ENCODE data around the gene PEX1.
A peak's percentile ranks its signal among the peaks of the same experiment; 100 is the strongest.
"Not testable (repeated sequence)": the region's sequence is repeated elsewhere in the genome, so short reads cannot be mapped to it uniquely, and the experiment has no call there.

Gene PEX1

DNA sequence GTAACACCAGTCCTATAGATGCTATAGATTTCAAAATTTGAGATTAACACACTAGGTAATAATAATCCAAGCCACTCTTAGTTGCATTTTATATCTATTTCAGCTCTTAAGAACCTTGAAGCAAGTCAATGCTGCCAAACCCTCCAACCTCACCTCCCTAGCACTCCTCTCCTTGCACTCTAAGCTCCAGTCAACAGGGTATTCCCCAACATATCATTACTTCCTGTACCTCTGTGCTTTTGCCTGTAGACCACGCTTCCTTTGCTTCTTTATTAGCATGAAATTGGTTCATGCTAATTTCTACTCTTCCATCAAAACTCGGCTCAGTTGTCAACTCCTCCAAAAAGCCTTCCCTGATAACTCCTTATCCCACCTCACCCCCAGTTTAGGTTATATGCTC, 24.6 kb downstream of the PEX1 start:
- no peak for DNase-seq

DNA sequence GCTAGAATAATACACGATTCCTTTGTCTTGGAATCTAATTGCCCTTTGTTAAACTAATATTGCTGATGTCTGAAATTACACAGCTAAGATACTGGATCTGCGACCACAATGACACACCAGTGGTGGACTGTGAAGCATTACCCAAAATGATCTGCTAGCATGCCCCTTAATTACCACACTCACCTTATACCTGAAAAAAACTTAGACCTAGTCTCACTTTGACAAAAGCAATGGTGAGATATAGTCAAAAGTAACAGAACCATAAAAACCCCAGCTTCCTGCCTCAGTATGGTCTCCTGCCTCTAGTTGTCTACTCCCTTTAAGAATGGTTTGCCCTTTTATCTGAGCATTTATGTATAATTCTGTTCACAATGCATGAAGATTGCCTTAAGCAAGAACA, 29.8 kb downstream of the PEX1 start:
- no peak for DNase-seq

DNA sequence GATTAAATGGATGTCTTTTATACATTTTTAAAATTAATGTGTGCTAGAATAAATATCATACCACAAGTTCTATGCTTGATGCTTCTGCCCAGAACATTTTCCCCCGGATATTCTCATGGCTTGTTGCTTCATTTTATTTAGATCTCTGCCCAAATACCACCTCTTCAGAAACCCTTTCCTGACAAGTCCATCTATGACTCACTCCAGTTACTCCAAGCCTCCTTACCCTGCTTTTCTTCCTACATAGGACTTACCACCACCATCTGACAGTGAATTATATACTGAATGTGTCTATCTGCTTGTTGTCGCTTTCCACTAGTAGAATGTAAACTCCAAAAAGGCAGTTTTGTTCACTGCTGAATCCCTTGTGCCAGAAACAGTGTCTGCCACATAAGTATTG, 31.4 kb downstream of the PEX1 start:
- DNase-seq, result no peak

DNA sequence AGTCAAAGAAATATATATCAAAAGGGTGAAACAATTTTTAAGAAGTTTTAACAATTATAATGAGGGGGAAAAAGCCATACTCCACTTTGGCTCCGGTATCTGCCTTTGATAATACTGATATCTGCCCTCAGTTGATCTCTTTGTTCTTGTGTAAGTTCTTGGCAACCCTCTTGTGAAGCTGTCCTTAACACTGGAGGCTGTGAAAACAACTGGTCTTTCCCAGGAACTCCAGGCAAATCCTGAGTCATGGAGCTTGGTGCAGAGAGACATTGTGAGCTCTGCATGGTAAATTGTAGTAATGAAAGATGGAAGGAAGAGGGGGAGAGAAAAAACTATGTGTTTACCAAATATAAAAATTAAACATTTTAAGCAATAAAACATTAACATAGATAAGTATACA, 38.7 kb downstream of the PEX1 start:
- no peak for DNase-seq

DNA sequence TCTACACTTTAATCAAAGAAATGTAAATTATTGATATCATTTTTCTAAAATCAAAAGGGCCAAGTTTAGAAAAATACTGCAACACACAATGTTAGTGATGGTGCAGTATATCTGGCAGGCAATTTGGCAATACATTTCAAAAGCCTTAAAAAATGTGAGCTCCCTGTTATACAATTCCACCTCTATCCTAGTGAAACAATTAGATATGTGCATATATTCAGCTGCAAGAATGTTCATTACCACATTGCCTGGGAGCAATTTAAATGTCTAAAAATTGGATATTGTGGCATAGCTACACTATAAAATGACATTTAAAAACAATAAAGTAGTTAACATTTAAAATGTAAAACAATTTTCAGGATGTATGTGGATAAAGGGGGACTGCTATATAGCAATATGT, 40.5 kb downstream of the PEX1 start:
- DNase-seq, result no peak

GRCh38 chr7:92485974-92486373, 42.3 kb downstream of the PEX1 start:
- DNase-seq, result no peak

DNA sequence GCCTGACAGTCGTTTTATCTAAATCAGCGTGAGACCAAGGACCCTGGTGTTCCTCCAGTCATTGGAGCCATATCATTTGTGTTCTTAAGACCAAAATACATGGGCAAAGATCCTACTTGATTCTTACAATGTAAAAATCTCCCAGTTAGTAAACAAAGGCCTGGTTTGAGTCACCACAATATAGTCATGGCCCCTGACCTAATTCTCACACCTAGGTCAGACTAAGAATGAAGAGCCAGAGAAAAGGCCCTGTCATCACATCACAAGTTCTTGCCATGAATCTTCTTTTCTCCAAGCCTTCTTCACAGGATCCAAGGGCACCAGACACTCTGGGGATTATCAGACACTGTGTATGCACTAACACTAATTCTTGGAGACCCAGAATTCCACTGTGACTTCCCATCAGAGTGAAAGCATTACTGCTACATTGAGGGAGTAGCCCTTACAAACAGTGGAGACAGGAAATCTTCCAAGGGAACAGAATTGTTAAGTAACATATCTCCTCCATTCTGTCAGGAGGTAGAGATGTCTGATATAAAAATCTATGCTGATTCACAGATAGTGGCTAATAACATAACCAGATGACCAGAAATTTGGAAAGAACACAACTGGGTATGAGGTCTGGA, 42.9 kb downstream of the PEX1 start:
- DNase-seq, result no peak

GRCh38 chr7:92484226-92484625, 44.1 kb downstream of the PEX1 start:
- DNase-seq, result not testable (repeated sequence)

- not testable (repeated sequence) for DNase-seq
These were observed 44.7 kb downstream of the PEX1 start for GRCh38 chr7:92483624-92484023.

DNA sequence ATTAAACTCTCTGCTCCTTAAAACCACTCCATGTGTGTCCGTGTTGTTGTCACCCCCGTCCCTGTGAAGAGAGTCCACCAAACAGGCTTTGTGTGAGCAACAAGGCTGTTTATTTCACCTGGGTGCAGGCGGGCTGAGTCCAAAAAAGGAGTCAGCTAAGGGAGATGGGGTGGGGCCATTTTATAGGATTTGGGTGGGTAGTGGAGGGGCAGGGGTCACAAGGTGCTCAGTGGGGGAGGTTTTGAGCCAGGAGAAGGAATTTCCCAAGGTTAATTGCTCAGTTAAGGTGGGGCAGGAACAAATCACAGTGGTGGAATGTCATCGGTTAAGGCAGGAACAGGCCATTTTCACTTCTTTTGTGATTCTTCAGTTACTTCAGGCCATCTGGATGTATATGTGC, 49.2 kb downstream of the PEX1 start:
- DNase-seq, result not testable (repeated sequence)

DNA sequence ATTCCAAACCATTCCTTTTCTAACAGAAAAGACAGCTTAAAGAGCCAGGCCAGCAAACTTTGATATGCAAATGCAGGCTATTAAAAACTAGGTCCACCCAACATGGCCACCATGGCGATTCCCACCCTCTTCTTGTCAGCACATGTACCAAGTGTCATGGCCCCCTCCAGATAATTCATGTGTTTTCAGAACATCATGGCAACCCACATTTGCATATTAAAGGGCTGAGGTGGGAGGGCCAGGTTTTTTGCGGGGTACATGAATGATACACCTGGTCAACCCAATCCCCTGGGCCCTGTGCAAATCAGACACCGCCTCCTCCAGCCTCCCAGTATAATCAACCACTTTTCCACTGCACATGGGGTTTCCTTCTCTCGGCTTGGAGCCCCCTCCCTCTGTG, 49.6 kb downstream of the PEX1 start:
- no peak for DNase-seq

GRCh38 chr7:92478095-92478494, 50.2 kb downstream of the PEX1 start:
- DNase-seq, result no peak

DNA sequence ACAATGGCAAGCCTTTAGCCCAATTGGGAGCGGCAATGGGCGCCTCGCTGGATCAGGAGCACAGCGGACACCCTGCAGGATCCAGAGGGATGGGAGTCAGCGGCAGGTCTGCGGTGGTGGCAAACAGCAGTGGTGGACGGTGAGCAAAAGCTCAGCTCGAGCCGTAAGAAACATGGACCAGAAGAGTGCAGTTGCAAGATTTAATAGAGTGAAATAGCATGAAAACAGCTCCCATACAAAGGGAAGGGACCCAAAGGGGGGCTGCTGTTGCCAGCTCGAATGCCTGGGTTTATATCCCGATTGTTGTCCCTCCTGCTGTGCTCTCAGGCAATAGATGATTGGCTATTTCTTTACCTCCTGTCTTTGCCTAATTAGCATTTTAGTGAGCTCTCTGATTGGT, 50.6 kb downstream of the PEX1 start, which contains the start of gene ERVW-1:
ERVW-1 (minus strand) TSS at position 266 of the 400 bp plus-strand sequence. CDS start 7,565 bp downstream, outside the sequence.
- not testable (repeated sequence) for DNase-seq

DNA sequence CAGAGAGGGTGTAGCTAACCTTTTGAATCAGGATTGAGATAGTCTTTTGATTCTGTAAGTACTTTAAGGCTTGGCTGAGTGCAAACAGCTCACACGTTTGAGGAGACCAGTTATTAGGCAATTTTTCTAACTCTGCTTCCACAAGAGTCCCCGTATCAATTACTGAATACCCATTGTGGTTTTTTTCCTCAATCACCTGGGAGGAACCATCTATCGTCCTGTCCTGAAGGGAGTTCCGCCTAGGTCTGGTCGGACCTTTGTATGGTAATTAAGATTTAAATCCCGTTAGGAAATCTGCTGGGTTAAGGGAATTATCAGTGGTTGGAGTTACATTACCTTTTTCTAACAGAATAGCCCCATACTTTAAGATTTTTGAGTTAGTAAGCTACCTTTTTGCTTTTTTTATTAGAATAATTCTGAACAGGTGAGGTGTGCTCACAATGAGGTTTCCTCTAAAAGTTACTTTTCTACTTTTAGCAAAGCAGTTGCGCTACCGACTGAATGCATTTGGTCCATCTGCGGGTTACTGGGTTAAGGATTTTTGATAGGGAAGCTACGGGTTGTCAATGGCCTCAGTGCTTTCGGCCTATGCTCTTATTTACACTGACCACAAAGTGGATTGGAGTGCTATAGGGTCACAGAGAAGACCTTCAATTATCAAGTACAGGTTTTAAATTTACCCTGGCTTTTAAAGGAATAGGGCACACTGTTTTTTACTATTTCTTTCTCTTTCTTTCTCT, 52.3 kb downstream of the PEX1 start:
- not testable (repeated sequence) for DNase-seq

- DNase-seq, result not testable (repeated sequence)
These were observed 53.0 kb downstream of the PEX1 start for GRCh38 chr7:92475261-92475770.

- not testable (repeated sequence) for DNase-seq
These were observed 54.3 kb downstream of the PEX1 start for GRCh38 chr7:92473989-92474388.

- not testable (repeated sequence) for DNase-seq
These were observed 59.7 kb downstream of the PEX1 start for GRCh38 chr7:92468589-92468988.

GRCh38 chr7:92466682-92467081, 61.6 kb downstream of the PEX1 start:
- no peak for DNase-seq

DNA sequence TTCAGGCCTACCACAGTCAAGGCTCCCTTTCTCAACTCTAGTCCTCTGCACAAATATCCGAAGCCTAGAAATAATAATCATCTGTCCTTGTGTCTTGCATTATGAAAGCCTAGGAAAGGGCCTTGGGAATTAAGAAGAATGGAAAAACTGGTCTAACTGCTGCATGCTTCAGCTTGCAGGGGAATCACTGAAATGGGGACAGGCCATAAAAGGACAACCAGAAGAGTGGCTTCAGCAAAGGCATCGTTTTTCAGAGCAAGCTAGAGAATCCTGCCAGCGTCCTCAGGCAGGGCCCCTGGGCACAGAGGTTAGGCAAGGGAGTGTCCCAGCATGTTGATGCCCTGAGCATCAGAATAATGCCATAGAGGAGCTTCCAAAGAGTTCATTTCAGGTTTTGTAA, 63.8 kb downstream of the PEX1 start:
- DNase-seq, result no peak

GRCh38 chr7:92462560-92462959, 65.8 kb downstream of the PEX1 start:
- DNase-seq, result no peak

DNA sequence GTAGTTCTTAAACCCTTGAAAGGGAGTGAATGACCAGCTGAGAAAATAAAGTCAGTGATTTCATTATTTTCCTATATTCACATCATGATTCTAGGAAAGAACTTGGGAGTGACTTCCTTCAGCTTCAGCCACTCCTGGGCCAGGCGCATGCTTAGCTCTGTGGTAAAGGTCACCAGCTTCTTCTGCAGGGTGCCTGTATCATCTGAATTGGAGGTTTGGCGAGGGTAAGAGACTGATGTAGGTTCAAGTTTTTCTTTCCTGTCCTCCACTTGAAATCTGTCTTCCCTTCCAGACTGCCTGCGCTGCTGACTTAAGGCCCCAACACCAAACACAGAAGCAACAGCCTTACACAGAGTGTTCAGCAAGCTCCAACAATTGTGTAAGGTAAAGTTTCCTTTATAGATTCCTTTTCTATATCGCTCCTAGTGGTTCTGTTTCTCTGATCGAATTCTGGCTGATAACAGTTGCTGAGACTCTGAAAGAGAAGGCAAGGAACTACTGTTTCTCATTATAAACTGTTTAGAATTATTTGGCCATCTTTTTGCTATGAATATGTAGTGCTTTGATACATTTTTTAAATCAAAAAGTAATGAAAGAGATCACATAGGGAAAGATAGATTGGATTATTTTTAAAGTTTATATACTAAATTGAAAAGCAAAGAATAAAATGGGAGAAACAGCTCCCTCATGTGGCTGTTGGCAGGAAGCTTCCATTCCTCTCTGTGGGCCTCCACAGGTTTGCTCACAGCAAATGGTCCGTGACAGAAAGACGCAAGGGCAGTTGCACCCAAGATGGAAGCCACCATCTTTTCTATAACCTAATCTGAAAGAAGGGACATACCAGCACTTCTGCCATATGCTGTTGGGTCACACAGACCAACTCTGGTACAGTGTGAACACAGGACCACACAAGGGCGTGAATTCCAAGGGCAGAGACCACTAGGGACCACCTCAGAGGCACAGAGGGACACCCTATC, 67.0 kb downstream of the PEX1 start:
- DNase-seq, result peak; percentile 10

- no peak for DNase-seq
These were observed 67.8 kb downstream of the PEX1 start for GRCh38 chr7:92460510-92460909.

- DNase-seq, result no peak
These were observed 68.2 kb downstream of the PEX1 start for GRCh38 chr7:92460109-92460508.
